Measurements from ENCODE around the gene RAD54L2.

Gene RAD54L2

DNA sequence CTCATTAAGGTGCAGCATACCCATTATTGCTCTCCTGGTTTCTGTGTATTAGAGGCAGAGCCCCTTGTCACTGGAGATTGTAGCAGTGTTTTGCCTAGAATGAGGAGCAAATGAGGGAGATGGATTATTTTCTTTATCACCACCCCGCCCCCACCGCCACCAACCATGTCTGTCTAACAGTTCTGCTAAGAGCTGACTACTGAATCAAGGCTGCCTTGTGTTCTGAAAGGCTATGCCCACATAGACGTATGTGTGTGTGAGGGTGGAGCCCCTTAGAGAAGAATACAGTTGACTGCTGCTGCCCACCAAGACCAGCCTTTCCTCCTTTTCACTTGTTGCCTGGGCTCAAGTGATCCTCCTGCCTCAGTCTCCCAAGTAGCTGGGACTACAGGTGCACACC lies 47.4 kb downstream of the RAD54L2 start:
- Histone ChIP-seq H3K27ac (no peak overlapping the region), H3K4me2 (ENCODE audit: low read length) (no peak overlapping the region), H3K27me3 (ENCODE audit: control insufficient read depth, insufficient read depth, low read length) (no peaks in the 10 kb centered on the region), H3K9me3 (ENCODE audit: control insufficient read depth, low read length) (no peaks in the 10 kb centered on the region), H3K79me2 (peaks cover 19% of the 10 kb centered on the region), H2AFZ (no peak overlapping the region), H3K9ac (no peak overlapping the region), H3K36me3 (ENCODE audit: control insufficient read depth, insufficient read depth, low read length) (no peaks in the 10 kb centered on the region), H3K4me1 (no peaks in the 10 kb centered on the region), H3K4me3 (ENCODE audit: low read depth, low read length) (no peak overlapping the region)
- TF ChIP-seq, protein P1, sequence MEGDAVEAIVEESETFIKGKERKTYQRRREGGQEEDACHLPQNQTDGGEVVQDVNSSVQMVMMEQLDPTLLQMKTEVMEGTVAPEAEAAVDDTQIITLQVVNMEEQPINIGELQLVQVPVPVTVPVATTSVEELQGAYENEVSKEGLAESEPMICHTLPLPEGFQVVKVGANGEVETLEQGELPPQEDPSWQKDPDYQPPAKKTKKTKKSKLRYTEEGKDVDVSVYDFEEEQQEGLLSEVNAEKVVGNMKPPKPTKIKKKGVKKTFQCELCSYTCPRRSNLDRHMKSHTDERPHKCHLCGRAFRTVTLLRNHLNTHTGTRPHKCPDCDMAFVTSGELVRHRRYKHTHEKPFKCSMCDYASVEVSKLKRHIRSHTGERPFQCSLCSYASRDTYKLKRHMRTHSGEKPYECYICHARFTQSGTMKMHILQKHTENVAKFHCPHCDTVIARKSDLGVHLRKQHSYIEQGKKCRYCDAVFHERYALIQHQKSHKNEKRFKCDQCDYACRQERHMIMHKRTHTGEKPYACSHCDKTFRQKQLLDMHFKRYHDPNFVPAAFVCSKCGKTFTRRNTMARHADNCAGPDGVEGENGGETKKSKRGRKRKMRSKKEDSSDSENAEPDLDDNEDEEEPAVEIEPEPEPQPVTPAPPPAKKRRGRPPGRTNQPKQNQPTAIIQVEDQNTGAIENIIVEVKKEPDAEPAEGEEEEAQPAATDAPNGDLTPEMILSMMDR (IDR thresholded peaks at IDR 0.05): no peak
